ENCODE data around the gene APEX1.

APEX1 gene

GRCh38 chr14:20490563-20490962 lies 35.5 kb downstream of the APEX1 start:
- ATAC-seq: no peak
- no peak for TF ChIP-seq ZNF70 (CRISPR knock-in tag; IDR thresholded peaks at IDR 0.05)
- no peak for TF ChIP-seq TCF4 (CRISPR knock-in tag; IDR thresholded peaks at IDR 0.05; ENCODE audit: borderline replicate concordance)
- no peak for TF ChIP-seq ZFP3 (CRISPR knock-in tag; IDR thresholded peaks at IDR 0.05)
- no peak for TF ChIP-seq ESRRG (CRISPR knock-in tag; IDR thresholded peaks at IDR 0.05)
- TF ChIP-seq CREB5 (CRISPR knock-in tag; IDR thresholded peaks at IDR 0.05; ENCODE audit: low read depth): no peak
- TF ChIP-seq SNAI2 (CRISPR knock-in tag; IDR thresholded peaks at IDR 0.05): no peak
- no peak for TF ChIP-seq CSDC2 (CRISPR knock-in tag; IDR thresholded peaks at IDR 0.05)
- no peak for TF ChIP-seq ISL1 (CRISPR knock-in tag; IDR thresholded peaks at IDR 0.05)
- no peak for TF ChIP-seq TSHZ2 (CRISPR knock-in tag; IDR thresholded peaks at IDR 0.05)
- TF ChIP-seq POU6F1 (CRISPR knock-in tag; IDR thresholded peaks at IDR 0.05; ENCODE audit: borderline replicate concordance, low read depth): no peak
- no peak for TF ChIP-seq OSR1 (CRISPR knock-in tag; IDR thresholded peaks at IDR 0.05)

- no peak for ATAC-seq
- TF ChIP-seq ZNF565 (CRISPR knock-in tag; conservative IDR thresholded peaks at IDR 0.05; ENCODE audit: low read depth) (no peak), ARNTL (CRISPR knock-in tag; IDR thresholded peaks at IDR 0.05; ENCODE audit: borderline replicate concordance, low read depth) (no peak), TSHZ2 (CRISPR knock-in tag; IDR thresholded peaks at IDR 0.05) (no peak), ZNF8 (CRISPR knock-in tag; IDR thresholded peaks at IDR 0.05) (no peak)
Measured at GRCh38 chr14:20492486-20492885, 37.5 kb downstream of the APEX1 start.

GRCh38 chr14:20493634-20494033 lies 38.6 kb downstream of the APEX1 start:
- ATAC-seq: no peak
- TF ChIP-seq ZNF8 (CRISPR knock-in tag; IDR thresholded peaks at IDR 0.05) (no peak), ESRRG (CRISPR knock-in tag; IDR thresholded peaks at IDR 0.05) (no peak), ZFP30 (CRISPR knock-in tag; IDR thresholded peaks at IDR 0.05) (no peak), ZFP3 (CRISPR knock-in tag; IDR thresholded peaks at IDR 0.05) (no peak), OSR1 (CRISPR knock-in tag; IDR thresholded peaks at IDR 0.05) (no peak), CSDC2 (CRISPR knock-in tag; IDR thresholded peaks at IDR 0.05) (no peak), BACH2 (CRISPR knock-in tag; IDR thresholded peaks at IDR 0.05; ENCODE audit: borderline replicate concordance) (no peak), CSRNP3 (CRISPR knock-in tag; IDR thresholded peaks at IDR 0.05) (no peak), ZNF565 (CRISPR knock-in tag; conservative IDR thresholded peaks at IDR 0.05; ENCODE audit: low read depth) (no peak), PATZ1 (CRISPR knock-in tag; IDR thresholded peaks at IDR 0.05; ENCODE audit: borderline replicate concordance) (no peak), RARB (CRISPR knock-in tag; IDR thresholded peaks at IDR 0.05) (no peak), PPARA (CRISPR knock-in tag; IDR thresholded peaks at IDR 0.05; ENCODE audit: borderline replicate concordance) (no peak), ZNF70 (CRISPR knock-in tag; IDR thresholded peaks at IDR 0.05) (no peak), TSHZ2 (CRISPR knock-in tag; IDR thresholded peaks at IDR 0.05) (no peak), SNAI2 (CRISPR knock-in tag; IDR thresholded peaks at IDR 0.05) (no peak), TOX (CRISPR knock-in tag; IDR thresholded peaks at IDR 0.05; ENCODE audit: borderline replicate concordance) (no peak), CREB5 (CRISPR knock-in tag; IDR thresholded peaks at IDR 0.05; ENCODE audit: low read depth) (no peak)

Data from SK-N-SH treated with all-trans-retinoic acid at 6 μM for 48 hours (cell line).